Upper lobe of left lung (tissue), 6 donors: Measurements from ENCODE around the gene AKT1. TPM values are rescaled to one million over a fixed set of nuclear protein-coding genes. Genes with fewer than 3 reads are reported as not detected.

ENCODE experiments used
- ATAC-seq, 2 donors: fragments of 200-7000 bp; cut with Tn5 transposase; one replicate each; pipeline ENCODE4 v1.9.1; 2022; ENCODE audit warnings: mild to moderate bottlenecking in 2 of 2, moderate library complexity in 2 of 2; ENCODE audit not compliant: low FRiP score in 2 of 2
- DNase-seq, 2 donors: peaks; one replicate each; pipeline ENCODE4 v3.0.0-alpha.2; 2019 to 2020
- H3K27ac ChIP-seq, 4 donors: fragments of 200-600 bp; sonication (generic); one replicate each; pipeline ENCODE4 v1.5.1; 2016 to 2019
- H3K27me3 ChIP-seq, 4 donors: fragments of 200-600 bp; sonication (generic); one replicate each; pipeline ENCODE4 v1.5.1; 2017 to 2019
- H3K36me3 ChIP-seq, 4 donors: fragments of 200-600 bp; sonication (generic); one replicate each; pipeline ENCODE4 v1.5.1; 2016 to 2019
- H3K4me1 ChIP-seq, 4 donors: fragments of 200-600 bp; sonication (generic); one replicate each; pipeline ENCODE4 v1.5.1; 2018 to 2019
- H3K4me3 ChIP-seq, 4 donors: fragments of 200-600 bp; sonication (generic); one replicate each; pipeline ENCODE4 v1.5.1; 2017 to 2019; ENCODE audit warnings: mild to moderate bottlenecking in 2 of 4, moderate library complexity in 1 of 4
- H3K9me3 ChIP-seq, 4 donors: fragments of 200-600 bp; sonication (generic); one replicate each; pipeline ENCODE4 v1.5.1; 2018 to 2019
- CTCF ChIP-seq, 6 experiments: fragments of 450-650 bp in 4 of 6; fragments of 200-600 bp in 2 of 6; sonication (generic) in 2 of 6; IDR thresholded peaks; one replicate each; pipeline ENCODE4 v1.5.1; 2016 to 2019; ENCODE audit warnings: antibody characterized with exemption in 6 of 6
- EP300 ChIP-seq, 4 donors: sonication (generic); formaldehyde crosslinking; IDR thresholded peaks; one replicate each; pipeline ENCODE4 v1.5.1; 2017; ENCODE audit warnings: antibody characterized with exemption in 4 of 4, control low read depth in 2 of 4
- POLR2A ChIP-seq, 4 donors: fragments of 450-650 bp; IDR thresholded peaks; one replicate each; pipeline ENCODE4 v1.5.1; 2016 to 2017; ENCODE audit warnings: antibody characterized with exemption in 4 of 4, mild to moderate bottlenecking in 2 of 4
- POLR2AphosphoS5 ChIP-seq, 2 donors: sonication (generic); formaldehyde crosslinking; IDR thresholded peaks; one replicate each; pipeline ENCODE4 v1.5.1; 2017; ENCODE audit warnings: antibody characterized with exemption in 2 of 2
- WGBS, 2 donors: methylation state at CpG; one replicate each; pipeline ENCODE4 v1.1.5; 2017 to 2018; 5-methylcytosine and 5-hydroxymethylcytosine counted together
- total RNA-seq, 6 donors: library from RNA; depleted of rRNA in 4 of 6; stranded (reverse); fragments of >200 nt in 4 of 6; gene quantifications; one replicate each; pipeline versions ENCODE4 v1.1.0 to v1.2.1, GENCODE V29; 2016 to 2021
- donor health status: DM: no; HTN: no; CAD: no; lungs with moderate emphysema.
- donor health status: DM: no; HTN: yes; CAD: no; lungs with severe emphysema.

AKT1 gene
- total RNA-seq, 6 donors from 2014 or later: 122 to 283 (median 191) TPM

DNA sequence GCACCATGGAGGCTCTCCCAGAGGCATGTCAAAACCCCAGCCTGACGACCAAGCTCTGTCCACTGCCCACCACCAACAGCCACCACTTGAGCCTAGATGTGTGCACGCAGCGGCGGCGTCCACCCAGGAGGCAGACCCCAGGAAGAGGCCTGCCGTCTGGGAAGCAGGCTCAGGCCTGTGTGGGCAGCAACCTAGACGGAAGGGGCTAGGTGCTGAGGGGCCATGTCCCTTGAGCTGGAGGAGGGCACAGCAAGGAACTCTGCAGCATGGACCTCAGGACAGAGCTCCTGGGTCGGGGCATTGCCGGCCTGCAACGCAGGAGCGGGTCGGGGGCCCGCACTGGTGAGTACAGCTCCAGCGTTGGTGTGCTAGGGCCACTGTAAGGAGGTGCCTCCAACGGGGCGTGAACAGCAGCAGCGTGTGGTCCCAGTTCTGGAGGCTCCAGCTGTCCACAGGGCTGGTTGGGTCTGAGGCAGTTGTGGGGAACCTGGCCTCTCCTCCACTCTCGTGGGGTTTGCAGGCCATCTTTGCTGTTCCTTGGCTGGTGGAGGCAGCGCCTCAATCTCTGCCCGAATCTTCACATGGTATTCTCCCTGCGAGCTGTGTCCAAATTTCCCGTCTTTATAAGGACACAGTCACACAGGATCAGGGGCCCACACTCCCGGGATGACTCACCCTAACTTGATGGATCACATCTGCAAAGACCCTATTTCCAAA, 25.8 kb upstream of the AKT1 start:
- no peak overlapping the region for H3K4me3 ChIP-seq
- no peak overlapping the region for H3K27ac ChIP-seq
- peak in 1 of 2 donors; percentile 79 for DNase-seq
- WGBS, 2 donors: 67 to 92% methylated on average over 6 to 20 of the region's 23 CpGs
- TF ChIP-seq POLR2AphosphoS5 (IDR thresholded peaks at IDR 0.05) (no peak), POLR2A (IDR thresholded peaks at IDR 0.05) (no peak), CTCF (IDR thresholded peaks at IDR 0.05) (no peak), EP300 (IDR thresholded peaks at IDR 0.05) (no peak)
- H3K27me3 ChIP-seq: no peaks in the 10 kb centered on the region
- H3K4me1 ChIP-seq: peaks cover 23 to 40% (median 29%) of the 10 kb centered on the region in 4 donors
- no peaks in the 10 kb centered on the region for H3K36me3 ChIP-seq
- H3K9me3 ChIP-seq: no peaks in the 10 kb centered on the region
- ATAC-seq: no peak

- Histone ChIP-seq H3K36me3 (no peaks in the 10 kb centered on the region), H3K9me3 (no peaks in the 10 kb centered on the region), H3K27ac (no peak overlapping the region), H3K4me3 (no peak overlapping the region), H3K4me1 (peaks cover 20 to 35% (median 25%) of the 10 kb centered on the region in 4 donors), H3K27me3 (no peaks in the 10 kb centered on the region)
- WGBS, 2 donors: 28 to 30% methylated on average over 12 to 21 of the region's 22 CpGs
- ATAC-seq (peak in 1 of 2 donors; percentile 39), DNase-seq (peak; percentile 77 to 82)
- peak; percentile 40 to 83 (median 64) for TF ChIP-seq CTCF (IDR thresholded peaks at IDR 0.05)
- TF ChIP-seq EP300 (IDR thresholded peaks at IDR 0.05): no peak
Observed at GRCh38 chr14:104820669-104821228, 25.2 kb upstream of the AKT1 start.

DNA sequence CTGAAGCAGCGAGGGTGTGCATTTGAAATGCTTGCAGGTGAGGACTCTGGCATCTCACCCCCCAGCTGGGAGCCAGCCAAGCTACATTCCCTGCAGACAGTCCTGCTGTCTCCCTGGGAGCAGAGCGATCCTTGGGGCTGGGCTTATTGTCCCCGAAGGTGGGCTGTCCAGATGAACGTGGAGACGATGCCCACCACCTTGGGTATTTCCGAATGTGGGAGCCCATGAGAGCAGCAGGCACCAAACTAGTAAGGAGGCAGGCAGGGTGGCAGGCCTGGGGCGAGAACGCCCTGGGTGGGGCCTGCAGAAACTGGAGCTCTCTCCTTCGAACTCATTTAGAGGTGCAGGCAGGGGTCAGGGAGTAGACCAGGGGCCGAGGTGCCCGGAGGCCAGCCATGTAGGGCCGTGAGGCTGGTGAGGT, 23.8 kb upstream of the AKT1 start:
- Histone ChIP-seq H3K4me1 (peaks cover 23 to 41% (median 27%) of the 10 kb centered on the region in 4 donors), H3K27ac (peak overlapping the region in 1 of 4 donors; percentile 4), H3K27me3 (no peaks in the 10 kb centered on the region), H3K9me3 (no peaks in the 10 kb centered on the region), H3K36me3 (no peaks in the 10 kb centered on the region), H3K4me3 (no peak overlapping the region)
- peak in 1 of 2 donors; percentile 64 for DNase-seq
- no peak for TF ChIP-seq POLR2AphosphoS5 (IDR thresholded peaks at IDR 0.05)
- TF ChIP-seq CTCF (IDR thresholded peaks at IDR 0.05): no peak
- TF ChIP-seq POLR2A (IDR thresholded peaks at IDR 0.05): no peak
- no peak for TF ChIP-seq EP300 (IDR thresholded peaks at IDR 0.05)
- no peak for ATAC-seq
- WGBS, 2 donors: 76 to 89% methylated on average over 8 to 12 of the region's 12 CpGs

DNA sequence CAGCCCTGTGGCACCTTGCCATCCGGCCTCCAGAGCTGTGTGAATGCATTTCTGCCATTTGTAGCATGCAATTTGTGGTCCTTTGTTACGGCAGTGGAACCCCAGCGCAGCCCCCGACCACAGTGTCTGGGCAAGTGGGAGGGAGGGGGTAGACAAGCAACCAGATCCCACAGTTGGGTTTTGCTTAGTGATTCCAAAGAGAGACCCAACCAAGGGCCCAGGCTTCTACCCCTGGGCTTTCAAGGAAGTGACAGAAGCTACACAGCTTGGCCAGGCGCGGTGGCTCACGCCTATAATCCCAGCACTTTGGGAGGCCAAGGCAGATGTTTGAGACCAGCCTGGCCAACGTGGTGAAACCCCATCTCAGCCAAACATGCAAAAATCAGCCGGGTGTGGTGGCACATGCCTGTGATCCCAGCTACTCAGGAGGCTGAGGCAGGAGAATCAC, 23.2 kb upstream of the AKT1 start:
- peak in 1 of 2 donors; percentile 55 for DNase-seq

GRCh38 chr14:104817930-104818713, 22.6 kb upstream of the AKT1 start:
- DNase-seq (no peak), ATAC-seq (no peak)
- 94 to 98% methylated on average over 5 to 8 of the region's 8 CpGs for WGBS, 2 donors
- peak overlapping the region in 2 of 4 donors; percentile 44 to 56 for H3K27ac ChIP-seq
- H3K4me1 ChIP-seq: peaks cover 26 to 44% (median 28%) of the 10 kb centered on the region in 4 donors
- TF ChIP-seq POLR2A (IDR thresholded peaks at IDR 0.05) (no peak), EP300 (IDR thresholded peaks at IDR 0.05) (no peak), CTCF (IDR thresholded peaks at IDR 0.05) (no peak), POLR2AphosphoS5 (IDR thresholded peaks at IDR 0.05) (no peak)
- no peak overlapping the region for H3K4me3 ChIP-seq
- H3K36me3 ChIP-seq: no peaks in the 10 kb centered on the region
- no peaks in the 10 kb centered on the region for H3K9me3 ChIP-seq
- no peaks in the 10 kb centered on the region for H3K27me3 ChIP-seq

More for the DNA sequence above, 23.2 kb upstream of the AKT1 start:
- Histone ChIP-seq H3K4me3 (no peak overlapping the region), H3K9me3 (no peaks in the 10 kb centered on the region), H3K27ac (peak overlapping the region in 2 of 4 donors; percentile 4 to 23), H3K27me3 (no peaks in the 10 kb centered on the region), H3K4me1 (peaks cover 26 to 44% (median 28%) of the 10 kb centered on the region in 4 donors), H3K36me3 (no peaks in the 10 kb centered on the region)
- no peak for ATAC-seq
- TF ChIP-seq EP300 (IDR thresholded peaks at IDR 0.05): no peak
- TF ChIP-seq POLR2AphosphoS5 (IDR thresholded peaks at IDR 0.05): no peak
- WGBS, 2 donors: 95 to 100% methylated on average over 3 to 9 of the region's 9 CpGs
